SU-DHL-6 (cell line): ENCODE results near the gene TCF12.

Experiments
- H2AFZ ChIP-seq: fragments of 200-600 bp; sonication (generic); 2 replicates; pipeline ENCODE4 v1.6.1; 2014; ENCODE audit warnings: low read depth, mild to moderate bottlenecking, moderate library complexity, mixed read lengths, antibody characterized with exemption, low read length; ENCODE audit not compliant: severe bottlenecking
- H3F3A ChIP-seq: fragments of 200-600 bp; shearing (Covaris generic); 2 replicates; pipeline ENCODE4 v1.6.0; 2016; ENCODE audit warnings: antibody characterized with exemption, mild to moderate bottlenecking; ENCODE audit not compliant: insufficient read depth
- H3K27ac ChIP-seq: fragments of 200-600 bp; sonication (generic); 2 replicates; pipeline ENCODE4 v1.5.1; 2016; ENCODE audit warnings: low read depth, mild to moderate bottlenecking, low read length, moderate library complexity, mixed read lengths
- H3K27me3 ChIP-seq: fragments of 200-600 bp; sonication (generic), shearing (Covaris generic); 2 replicates; pipeline ENCODE4 v1.6.0; 2014; ENCODE audit warnings: mild to moderate bottlenecking, low read length
- H3K36me3 ChIP-seq: fragments of 200-600 bp; sonication (generic); 2 replicates; pipeline ENCODE4 v1.6.1; 2014; ENCODE audit warnings: mild to moderate bottlenecking, low read length, mixed read lengths
- H3K4me2 ChIP-seq: fragments of 300-600, 200-600 bp; shearing (Covaris generic), sonication (generic); 2 replicates; pipeline ENCODE4 v1.6.0; 2014; ENCODE audit warnings: low read length, low read depth, mild to moderate bottlenecking; ENCODE audit not compliant: poor library complexity, severe bottlenecking
- H3K4me3 ChIP-seq: fragments of 200-600 bp; sonication (generic); 2 replicates; pipeline ENCODE4 v1.5.1; 2014; ENCODE audit warnings: antibody characterized with exemption, low read length, mild to moderate bottlenecking, mixed read lengths; ENCODE audit not compliant: insufficient read depth, poor library complexity, severe bottlenecking
- H3K79me2 ChIP-seq: fragments of 200-600 bp; sonication (generic); 2 replicates; pipeline ENCODE4 v1.6.1; 2014; ENCODE audit warnings: mild to moderate bottlenecking, low read length, moderate library complexity; ENCODE audit not compliant: insufficient read depth
- H3K9ac ChIP-seq: fragments of 200-600 bp; sonication (generic); 2 replicates; pipeline ENCODE4 v1.7.0; 2014; ENCODE audit warnings: mild to moderate bottlenecking, low read length
- H3K9me2 ChIP-seq: fragments of 200-600 bp; sonication (generic); replicated peaks from 2 replicates; pipeline ENCODE4 v1.6.1; 2014; ENCODE audit warnings: low read length; ENCODE audit not compliant: insufficient read depth
- H3K9me3 ChIP-seq: fragments of 200-600 bp; sonication (generic); 2 replicates; pipeline ENCODE4 v1.6.1; 2014; ENCODE audit warnings: low read length, mixed read lengths; ENCODE audit not compliant: insufficient read depth
- H4K20me1 ChIP-seq: fragments of 200-600 bp; sonication (generic); 2 replicates; pipeline ENCODE4 v1.6.1; 2014; ENCODE audit warnings: low read depth, mild to moderate bottlenecking, antibody characterized with exemption, low read length, moderate library complexity, mixed read lengths
- EZH2phosphoT487 ChIP-seq: fragments of 200-600 bp; sonication (generic), shearing (Covaris generic); conservative IDR thresholded peaks from 2 replicates; pipeline ENCODE4 v1.6.1; 2018; ENCODE audit warnings: mild to moderate bottlenecking, antibody characterized with exemption, low read length, moderate library complexity, mixed read lengths
- TF ChIP-seq, protein P1 (sequence below): fragments of 200-600 bp; sonication (generic); IDR thresholded peaks from one replicate; pipeline ENCODE4 v1.5.1; 2017; ENCODE audit warnings: antibody characterized with exemption, mild to moderate bottlenecking, low read length, moderate library complexity; ENCODE audit not compliant: insufficient read depth, poor library complexity, severe bottlenecking

Gene TCF12

DNA sequence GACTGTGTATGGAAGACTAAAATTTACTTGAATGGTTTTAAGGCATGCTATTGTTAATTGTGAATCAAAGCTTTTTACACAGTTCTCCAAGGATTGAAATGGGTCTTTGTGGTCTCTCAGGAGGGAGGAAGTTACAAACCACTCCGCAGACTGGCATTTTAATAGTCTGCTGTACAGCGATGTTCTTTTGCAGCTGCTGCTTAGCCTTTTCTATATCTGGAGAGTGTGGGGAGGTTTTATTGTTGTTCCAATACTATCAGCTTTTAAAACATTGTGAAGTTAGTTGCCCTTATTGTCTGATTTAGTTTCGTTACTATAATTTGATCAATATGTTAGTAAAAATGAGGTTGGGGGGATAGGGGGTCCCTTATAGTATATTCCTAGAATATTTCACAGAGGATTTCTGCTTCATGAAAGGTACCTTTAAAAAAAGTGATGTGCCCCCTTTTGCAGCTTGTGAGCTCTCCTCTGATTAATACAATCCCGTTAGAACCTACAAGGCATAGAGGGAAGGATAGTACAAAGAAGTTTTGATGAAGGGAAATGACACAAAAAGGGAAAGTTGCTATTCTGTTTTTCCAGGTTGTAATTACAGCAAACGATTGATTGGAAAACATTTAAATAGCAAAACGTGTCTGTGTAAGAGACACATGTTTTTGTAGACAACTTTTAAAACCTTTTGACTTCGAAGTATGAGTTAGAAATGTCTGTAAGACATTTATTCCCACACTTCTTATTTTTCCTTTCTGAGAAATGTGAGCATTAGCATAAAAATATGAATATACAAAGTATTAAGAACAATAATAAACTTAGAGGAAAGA, 299.5 kb downstream of the TCF12 start:
- Histone ChIP-seq H3K79me2 (0 out of 2 replicates have a peak, but pooled peaks cover 7% of the 10 kb centered on the region), H3K27ac (no peak overlapping the region)

DNA sequence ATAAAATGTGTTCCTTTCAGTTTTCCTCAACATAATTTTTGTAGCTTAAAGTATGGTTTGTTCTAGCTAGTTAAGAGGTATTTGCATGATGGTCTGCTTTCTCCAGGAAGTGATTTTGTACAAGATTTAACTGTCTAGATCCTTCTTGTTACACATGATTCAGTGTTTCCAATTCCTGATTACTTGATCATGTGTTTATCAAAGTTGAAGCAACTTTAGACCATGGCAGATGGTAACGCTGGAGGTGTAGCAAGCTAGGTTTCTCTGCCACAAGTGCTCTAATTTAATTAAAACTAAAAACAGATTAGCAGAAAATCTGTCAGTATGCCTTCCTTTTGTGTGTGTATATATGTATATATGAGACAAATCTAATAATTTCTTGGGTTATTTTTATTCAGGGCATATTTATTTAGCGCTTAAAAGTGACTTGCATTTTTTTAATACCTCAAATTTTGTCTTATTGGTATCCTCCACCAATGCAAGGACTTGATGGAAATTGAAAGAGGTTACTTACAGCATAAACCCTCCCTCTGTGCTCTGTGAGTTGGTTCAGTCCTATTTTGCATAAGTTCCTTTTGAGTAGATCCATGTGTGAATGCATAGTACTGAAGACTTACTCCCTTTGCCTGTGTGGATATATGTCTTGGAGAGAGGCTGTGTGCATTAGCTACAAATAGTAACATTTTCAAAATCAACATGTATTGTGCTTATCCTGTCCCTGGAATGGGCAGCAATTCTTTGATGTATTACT, 300.6 kb downstream of the TCF12 start:
- no peak for TF ChIP-seq EZH2phosphoT487
- TF ChIP-seq, protein P1, sequence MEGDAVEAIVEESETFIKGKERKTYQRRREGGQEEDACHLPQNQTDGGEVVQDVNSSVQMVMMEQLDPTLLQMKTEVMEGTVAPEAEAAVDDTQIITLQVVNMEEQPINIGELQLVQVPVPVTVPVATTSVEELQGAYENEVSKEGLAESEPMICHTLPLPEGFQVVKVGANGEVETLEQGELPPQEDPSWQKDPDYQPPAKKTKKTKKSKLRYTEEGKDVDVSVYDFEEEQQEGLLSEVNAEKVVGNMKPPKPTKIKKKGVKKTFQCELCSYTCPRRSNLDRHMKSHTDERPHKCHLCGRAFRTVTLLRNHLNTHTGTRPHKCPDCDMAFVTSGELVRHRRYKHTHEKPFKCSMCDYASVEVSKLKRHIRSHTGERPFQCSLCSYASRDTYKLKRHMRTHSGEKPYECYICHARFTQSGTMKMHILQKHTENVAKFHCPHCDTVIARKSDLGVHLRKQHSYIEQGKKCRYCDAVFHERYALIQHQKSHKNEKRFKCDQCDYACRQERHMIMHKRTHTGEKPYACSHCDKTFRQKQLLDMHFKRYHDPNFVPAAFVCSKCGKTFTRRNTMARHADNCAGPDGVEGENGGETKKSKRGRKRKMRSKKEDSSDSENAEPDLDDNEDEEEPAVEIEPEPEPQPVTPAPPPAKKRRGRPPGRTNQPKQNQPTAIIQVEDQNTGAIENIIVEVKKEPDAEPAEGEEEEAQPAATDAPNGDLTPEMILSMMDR, result no peak
- Histone ChIP-seq H3K27ac (no peak overlapping the region), H2AFZ (no peak overlapping the region), H4K20me1 (no peaks in the 10 kb centered on the region), H3F3A (peaks cover 4% of the 10 kb centered on the region; the same call in 1 of the 2 replicates), H3K36me3 (no peaks in the 10 kb centered on the region), H3K9me3 (no peaks in the 10 kb centered on the region), H3K79me2 (0 out of 2 replicates have a peak, but pooled peaks cover 7% of the 10 kb centered on the region), H3K27me3 (no peaks in the 10 kb centered on the region), H3K9me2 (no peaks in the 10 kb centered on the region), H3K4me2 (no peak overlapping the region), H3K9ac (no peak overlapping the region), H3K4me3 (no peak overlapping the region)

More for the DNA sequence above, 299.5 kb downstream of the TCF12 start:
- Histone ChIP-seq H4K20me1 (no peaks in the 10 kb centered on the region), H2AFZ (no peak overlapping the region), H3K36me3 (no peaks in the 10 kb centered on the region), H3K9me3 (no peaks in the 10 kb centered on the region), H3K27me3 (no peaks in the 10 kb centered on the region), H3K4me3 (no peak overlapping the region), H3F3A (peaks cover 2% of the 10 kb centered on the region), H3K4me2 (no peak overlapping the region), H3K9me2 (no peaks in the 10 kb centered on the region), H3K9ac (no peak overlapping the region)
- TF ChIP-seq, protein P1, result no peak
- TF ChIP-seq EZH2phosphoT487, result no peak

DNA sequence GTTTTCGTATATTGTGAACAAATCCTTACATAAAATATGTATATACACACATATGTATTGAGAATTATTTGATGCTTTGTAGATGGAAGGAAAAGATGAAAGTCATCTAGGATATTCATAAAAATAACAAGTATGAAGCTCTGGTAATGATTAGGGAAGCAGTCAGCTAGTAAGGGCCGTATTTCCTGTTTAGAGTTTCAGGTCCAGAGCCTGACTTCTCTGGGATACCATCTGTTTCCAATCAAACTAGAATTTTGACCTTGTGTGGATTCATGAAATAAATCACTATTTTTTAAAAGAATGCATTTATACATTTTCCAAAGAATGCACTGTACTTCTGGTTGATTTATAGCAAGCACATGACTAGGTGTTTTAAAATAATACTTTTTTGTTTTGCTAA, 301.8 kb downstream of the TCF12 start:
- Histone ChIP-seq H3K4me2 (no peak overlapping the region), H3K36me3 (no peaks in the 10 kb centered on the region), H3K9ac (no peak overlapping the region), H3K4me3 (no peak overlapping the region), H3K9me2 (no peaks in the 10 kb centered on the region), H3K27ac (no peak overlapping the region), H4K20me1 (no peaks in the 10 kb centered on the region), H3F3A (peaks cover 4% of the 10 kb centered on the region; the same call in 1 of the 2 replicates), H3K9me3 (no peaks in the 10 kb centered on the region), H2AFZ (no peak overlapping the region), H3K27me3 (no peaks in the 10 kb centered on the region), H3K79me2 (0 out of 2 replicates have a peak, but pooled peaks cover 7% of the 10 kb centered on the region)
- TF ChIP-seq, protein P1, result no peak
- no peak for TF ChIP-seq EZH2phosphoT487
